Activated CD8-positive, alpha-beta memory T cell treated with anti-CD3 and anti-CD28 coated beads for 1 hour (primary cell): ENCODE measurements around the gene BRIX1.
"Not testable (repeated sequence)": the region's sequence is repeated elsewhere in the genome, so short reads cannot be mapped to it uniquely, and the experiment has no call there.

ENCODE experiments used
- DNase-seq, 2 donors: peaks; one replicate each; pipeline ENCODE4 v3.0.0-alpha.2; 2020; ENCODE audit warnings: low read depth in 1 of 2; ENCODE audit errors: extremely low read depth in 1 of 2

The BRIX1 gene

DNA sequence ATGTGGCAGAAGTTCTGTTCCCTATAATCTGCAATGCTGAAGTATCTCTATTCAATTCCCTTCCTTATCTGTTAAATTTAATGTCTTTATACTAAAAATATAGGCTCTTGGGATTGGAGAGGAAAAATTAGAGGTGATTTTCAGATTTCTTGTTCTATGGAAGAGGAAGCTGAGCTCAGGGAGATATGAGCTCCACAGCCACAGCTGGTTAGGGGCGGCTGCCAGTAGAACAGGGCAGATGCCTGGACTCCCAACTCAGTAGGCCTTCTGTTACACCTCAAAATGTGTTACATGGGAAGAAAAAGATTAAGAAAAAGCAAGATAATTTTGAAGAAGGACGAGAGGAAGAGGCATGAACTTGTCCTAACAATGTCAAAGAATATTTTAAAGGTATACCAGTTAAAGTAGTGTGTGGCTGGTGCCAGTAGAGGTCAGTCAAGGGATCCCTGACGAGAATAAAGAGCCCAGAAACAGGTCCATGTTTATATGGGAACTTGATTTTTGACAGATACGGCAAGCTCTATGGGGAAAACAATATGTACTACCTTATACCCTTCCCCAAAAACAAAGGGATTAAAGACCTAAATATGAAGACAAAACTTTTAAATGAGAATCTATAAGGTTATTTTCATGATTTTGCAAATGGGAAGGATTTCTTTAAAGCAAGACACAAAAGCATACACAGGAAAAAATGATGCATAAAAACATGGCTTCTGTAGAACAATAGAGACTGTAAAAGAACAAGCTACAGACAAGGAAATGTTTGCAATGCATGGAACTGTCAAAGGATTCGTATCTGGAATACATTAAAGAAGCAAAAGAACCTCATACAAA is 42.6 kb downstream of the BRIX1 start:
- DNase-seq: no peak

DNA sequence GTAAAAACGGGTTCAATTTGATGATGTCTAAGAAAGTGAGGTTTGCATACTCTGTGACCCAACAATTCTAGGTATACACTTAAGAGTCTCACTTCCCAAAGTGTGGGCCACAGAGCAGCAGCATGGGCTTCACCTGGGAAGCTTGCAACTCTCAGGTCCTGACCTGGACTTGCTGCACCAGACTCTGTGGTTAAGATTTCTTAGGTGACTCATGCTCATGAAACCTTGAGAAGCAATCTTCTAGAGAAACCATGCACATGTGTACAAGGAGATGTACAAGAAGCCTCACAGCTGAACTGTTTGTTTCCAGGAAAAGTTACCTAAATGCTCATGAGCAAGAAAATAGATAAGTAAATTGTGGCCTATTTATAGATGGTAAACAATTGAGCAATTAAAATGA is 43.8 kb downstream of the BRIX1 start:
- no peak for DNase-seq

DNA sequence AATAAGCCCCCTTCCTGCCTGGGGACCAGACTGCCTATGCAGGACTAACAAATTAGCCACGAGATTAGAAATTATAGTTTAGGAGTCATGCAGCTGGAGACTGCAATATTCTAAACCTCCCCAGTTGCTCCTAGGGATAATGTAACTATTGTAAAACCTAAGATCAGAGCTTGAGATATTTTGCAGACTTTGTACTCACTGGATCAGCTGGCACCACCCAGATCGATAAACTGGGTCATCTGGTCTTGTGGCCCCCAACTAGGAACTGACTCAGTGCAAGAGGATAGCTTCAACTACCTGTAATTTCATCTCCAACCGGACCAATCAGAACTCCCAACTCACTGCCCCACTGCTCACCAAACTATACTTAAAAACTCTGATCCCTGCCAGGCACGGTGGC is 52.0 kb downstream of the BRIX1 start:
- DNase-seq: no peak

DNA sequence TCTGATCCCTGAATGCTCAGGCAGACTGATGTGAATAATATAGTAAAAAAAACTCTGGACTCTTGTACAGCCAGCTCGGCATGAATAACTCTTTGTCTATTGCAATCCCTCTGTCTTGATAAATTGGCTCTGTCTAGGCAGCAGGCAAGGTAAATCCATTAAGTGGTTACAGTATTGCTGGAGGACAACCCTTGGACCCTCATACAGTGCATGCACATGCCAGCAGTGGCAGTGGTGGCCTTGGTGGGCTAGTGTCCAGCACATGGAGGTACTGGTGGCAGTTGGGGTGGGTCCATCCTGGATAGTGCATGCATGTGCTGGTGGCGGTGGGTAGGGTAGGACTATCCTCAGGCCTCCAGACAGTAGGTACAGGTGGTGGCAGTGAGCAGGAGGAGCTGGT is 52.7 kb downstream of the BRIX1 start:
- DNase-seq: no peak

DNA sequence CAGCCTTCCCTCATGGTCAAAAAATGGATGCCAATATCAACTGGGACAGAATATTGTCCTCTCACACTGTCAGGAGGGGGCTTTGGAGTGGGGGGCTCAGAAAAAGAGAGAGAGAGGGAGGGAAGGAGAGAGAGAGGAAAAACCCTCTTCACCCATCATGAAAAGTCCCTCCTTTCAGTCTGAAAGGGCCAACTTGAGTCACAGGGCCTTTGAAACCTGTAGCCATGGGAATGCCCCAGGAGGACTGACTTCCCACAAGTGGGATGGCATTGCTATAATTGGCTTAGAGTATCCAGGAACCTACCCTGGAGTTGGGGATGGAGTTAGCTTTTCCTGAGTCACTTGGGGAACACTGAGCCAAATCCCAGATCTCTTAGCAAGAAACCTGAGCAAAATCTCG is 55.0 kb downstream of the BRIX1 start:
- DNase-seq: no peak

DNA sequence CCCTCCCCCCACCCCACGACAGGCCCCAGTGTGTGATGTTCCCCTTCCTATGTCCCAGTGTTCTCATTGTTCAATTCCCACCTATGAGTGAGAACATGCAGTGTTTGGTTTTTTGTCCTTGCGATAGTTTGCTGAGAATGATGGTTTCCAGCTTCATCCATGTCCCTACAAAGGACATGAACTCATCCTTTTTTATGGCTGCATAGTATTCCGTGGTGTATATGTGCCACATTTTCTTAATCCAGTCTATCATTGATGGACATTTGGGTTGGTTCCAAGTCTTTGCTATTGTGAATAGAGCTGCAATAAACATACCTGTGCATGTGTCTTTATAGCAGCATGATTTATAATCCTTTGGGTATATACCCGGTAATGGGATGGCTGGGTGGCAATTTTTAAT is 56.1 kb downstream of the BRIX1 start:
- not testable (repeated sequence) for DNase-seq
